ENCODE results near the gene JAK1. TPM values are rescaled to one million over a fixed set of nuclear protein-coding genes. Genes with fewer than 3 reads are reported as not detected.

The JAK1 gene
- total RNA-seq, 1 experiment from 2014 or later, result 73.1 TPM

GRCh38 chr1:64865105-64865757 is 101.1 kb downstream of the JAK1 start:
- CTCF ChIA-PET, result interaction anchor here (1.1 kb wide), 1 partner anchor 12 kb away, joined by 3 read pairs; no protein-coding TSS in a partner anchor
- Mint-ChIP-seq H3K36me3 (ENCODE audit: insufficient read depth, unreplicated experiment) (peaks cover 47% of the 10 kb centered on the region), H3K4me3 (ENCODE audit: unreplicated experiment) (no peak overlapping the region)

GRCh38 chr1:64864018-64864940 is 102.1 kb downstream of the JAK1 start:
- intact Hi-C loops (cut with micrococcal nuclease), result loop anchor here (10.0 kb wide), 2 partner anchors 161 to 341 kb away; no protein-coding TSS in a partner anchor
- Mint-ChIP-seq H3K4me3 (ENCODE audit: unreplicated experiment) (no peak overlapping the region), H3K4me1 (ENCODE audit: insufficient read depth, unreplicated experiment) (no peaks in the 10 kb centered on the region), H3K36me3 (ENCODE audit: insufficient read depth, unreplicated experiment) (peaks cover 54% of the 10 kb centered on the region), H3K27ac (ENCODE audit: low read depth, unreplicated experiment) (no peak overlapping the region), H3K27me3 (ENCODE audit: insufficient read depth, unreplicated experiment) (no peaks in the 10 kb centered on the region), H3K9me3 (ENCODE audit: unreplicated experiment) (no peaks in the 10 kb centered on the region)
- POLR2A ChIA-PET, result interaction anchor here (0.5 to 0.7 kb wide), 2 partner anchors 47 to 1272 kb away, joined by 3 read pairs; no protein-coding TSS in a partner anchor
- TF ChIP-seq CTCF (IDR thresholded peaks at IDR 0.05; ENCODE audit: unreplicated experiment), result no peak
- no TSS peak for BruUV-seq (replicated peaks)
- peak; percentile 55 for DNase-seq (ENCODE audit: unreplicated experiment)
- CTCF ChIA-PET, result interaction anchor here (1.1 kb wide), 1 partner anchor 13 kb away, joined by 3 read pairs; no protein-coding TSS in a partner anchor

More at GRCh38 chr1:64865105-64865757, 101.1 kb downstream of the JAK1 start:
- Mint-ChIP-seq H3K4me1 (ENCODE audit: insufficient read depth, unreplicated experiment) (no peaks in the 10 kb centered on the region), H3K9me3 (ENCODE audit: unreplicated experiment) (no peaks in the 10 kb centered on the region), H3K27me3 (ENCODE audit: insufficient read depth, unreplicated experiment) (no peaks in the 10 kb centered on the region), H3K27ac (ENCODE audit: low read depth, unreplicated experiment) (no peak overlapping the region)
- BruUV-seq (replicated peaks), result no TSS peak
- TF ChIP-seq CTCF (IDR thresholded peaks at IDR 0.05; ENCODE audit: unreplicated experiment), result no peak
- intact Hi-C loops (cut with micrococcal nuclease), result loop anchor here (10.0 kb wide), 2 partner anchors 160 to 340 kb away; no protein-coding TSS in a partner anchor
- POLR2A ChIA-PET, result interaction anchor here (0.5 to 0.7 kb wide), 2 partner anchors 46 to 1273 kb away, joined by 3 read pairs; no protein-coding TSS in a partner anchor
- no peak for DNase-seq (ENCODE audit: unreplicated experiment)

GRCh38 chr1:64861611-64862010 is 104.7 kb downstream of the JAK1 start:
- peak overlapping the region; percentile 26 for H3K27ac Mint-ChIP-seq (ENCODE audit: low read depth, unreplicated experiment)
- H3K9me3 Mint-ChIP-seq (ENCODE audit: unreplicated experiment), result no peaks in the 10 kb centered on the region
- CTCF ChIA-PET, result interaction anchor here (0.7 kb wide), 1 partner anchor 371 kb away, joined by 3 read pairs; no protein-coding TSS in a partner anchor
- DNase-seq (ENCODE audit: unreplicated experiment), result peak; percentile 20
- peaks cover 3% of the 10 kb centered on the region for H3K4me1 Mint-ChIP-seq (ENCODE audit: insufficient read depth, unreplicated experiment)
- no peaks in the 10 kb centered on the region for H3K27me3 Mint-ChIP-seq (ENCODE audit: insufficient read depth, unreplicated experiment)
- POLR2A ChIA-PET, result no interaction called here
- peaks cover 52% of the 10 kb centered on the region for H3K36me3 Mint-ChIP-seq (ENCODE audit: insufficient read depth, unreplicated experiment)
- H3K4me3 Mint-ChIP-seq (ENCODE audit: unreplicated experiment), result no peak overlapping the region
- intact Hi-C loops (cut with micrococcal nuclease), result loop anchor here (10.0 kb wide), 2 partner anchors 163 to 343 kb away; no protein-coding TSS in a partner anchor
- no TSS peak for BruUV-seq (replicated peaks)
- TF ChIP-seq CTCF (IDR thresholded peaks at IDR 0.05; ENCODE audit: unreplicated experiment), result no peak

- no peak for DNase-seq (ENCODE audit: unreplicated experiment)
- BruUV-seq (replicated peaks), result no TSS peak
- TF ChIP-seq CTCF (IDR thresholded peaks at IDR 0.05; ENCODE audit: unreplicated experiment), result no peak
Measured at GRCh38 chr1:64857347-64857746, 109.0 kb downstream of the JAK1 start.

More at GRCh38 chr1:64857347-64857746, 109.0 kb downstream of the JAK1 start:
- intact Hi-C loops (cut with micrococcal nuclease), result no loop called here
- ChIA-PET POLR2A (interaction anchor here (1.5 kb wide), 1 partner anchor 41 kb away, joined by 3 read pairs; no protein-coding TSS in a partner anchor), CTCF (interaction anchor here (0.7 kb wide), 1 partner anchor 39 kb away, joined by 3 read pairs; no protein-coding TSS in a partner anchor)
- H3K36me3 Mint-ChIP-seq (ENCODE audit: insufficient read depth, unreplicated experiment), result peaks cover 58% of the 10 kb centered on the region
- no peak overlapping the region for H3K27ac Mint-ChIP-seq (ENCODE audit: low read depth, unreplicated experiment)
- peaks cover 5% of the 10 kb centered on the region for H3K4me1 Mint-ChIP-seq (ENCODE audit: insufficient read depth, unreplicated experiment)
- H3K27me3 Mint-ChIP-seq (ENCODE audit: insufficient read depth, unreplicated experiment), result no peaks in the 10 kb centered on the region
- H3K9me3 Mint-ChIP-seq (ENCODE audit: unreplicated experiment), result no peaks in the 10 kb centered on the region
- no peak overlapping the region for H3K4me3 Mint-ChIP-seq (ENCODE audit: unreplicated experiment)

All from MCF 10A (cell line).